Uterus (tissue), 4 donors: ENCODE results near the gene RAD23A. TPM values are rescaled to one million over a fixed set of nuclear protein-coding genes. Genes with fewer than 3 reads are reported as not detected.

ENCODE experiments used
- DNase-seq, 2 donors: peaks; one replicate each; pipeline ENCODE4 v3.0.0-alpha.2; 2019 to 2020
- H3K27ac ChIP-seq, 2 donors: fragments of 200-600 bp; sonication (generic); 1 replicate in 1 of 2; 2 replicates in 1 of 2; pipeline ENCODE4 v1.5.1; 2016 to 2018
- H3K27me3 ChIP-seq, 2 donors: fragments of 200-600 bp; sonication (generic); one replicate each; pipeline ENCODE4 v1.5.1; 2018 to 2019; ENCODE audit warnings: control low read depth in 1 of 2
- H3K36me3 ChIP-seq, 2 donors: fragments of 200-600 bp; sonication (generic); one replicate each; pipeline ENCODE4 v1.5.1; 2019; ENCODE audit warnings: control low read depth in 1 of 2
- H3K4me1 ChIP-seq, 2 donors: fragments of 200-600 bp; sonication (generic); one replicate each; pipeline ENCODE4 v1.5.1; 2018 to 2019; ENCODE audit warnings: control low read depth in 1 of 2
- H3K4me3 ChIP-seq, 2 donors: fragments of 200-600 bp; sonication (generic); 1 replicate in 1 of 2; 2 replicates in 1 of 2; pipeline ENCODE4 v1.5.1; 2018 to 2019; ENCODE audit warnings: mild to moderate bottlenecking in 1 of 2
- H3K9me3 ChIP-seq, 2 donors: fragments of 200-600 bp; sonication (generic); one replicate each; pipeline ENCODE4 v1.5.1; 2019; ENCODE audit warnings: control low read depth in 1 of 2
- CTCF ChIP-seq, 4 experiments: fragments of 200-600 bp in 2 of 4; fragments of 450-650 bp in 2 of 4; sonication (generic) in 2 of 4; IDR thresholded peaks; one replicate each; pipeline ENCODE4 v1.5.1; 2016 to 2019; ENCODE audit warnings: antibody characterized with exemption in 4 of 4, mild to moderate bottlenecking in 2 of 4, moderate library complexity in 1 of 4
- POLR2A ChIP-seq, 2 donors: fragments of 450-650 bp; IDR thresholded peaks; one replicate each; pipeline ENCODE4 v1.6.1; 2016; ENCODE audit warnings: antibody characterized with exemption in 2 of 2, mild to moderate bottlenecking in 1 of 2, moderate library complexity in 1 of 2
- intact Hi-C: fragments of 100-400 bp; cut with DNase I; formaldehyde crosslinking; loops from one replicate; pipeline ENCODE4 v1.15.1; 2023; ENCODE audit warnings: low total_unique reads
- total RNA-seq, 4 donors: library from RNA; depleted of rRNA in 3 of 4; stranded (reverse); fragments of >200 nt in 3 of 4; gene quantifications; one replicate each; pipeline versions ENCODE4 v1.1.0 to v1.2.4, GENCODE V29; 2014 to 2023
- donor health status: DM: yes; HTN: yes; CAD: no.

RAD23A gene
- total RNA-seq, 4 donors from 2014 or later, result 13.3 to 105 (median 64.4) TPM

- Histone ChIP-seq H3K4me3 (no peak overlapping the region), H3K27ac (no peak overlapping the region), H3K27me3 (no peaks in the 10 kb centered on the region), H3K9me3 (no peaks in the 10 kb centered on the region), H3K4me1 (no peaks in the 10 kb centered on the region), H3K36me3 (no peaks in the 10 kb centered on the region)
- TF ChIP-seq CTCF (IDR thresholded peaks at IDR 0.05), result no peak
- no peak for TF ChIP-seq POLR2A (IDR thresholded peaks at IDR 0.05)
- intact Hi-C loops, result no loop called here
- DNase-seq, result no peak
Measured at GRCh38 chr19:12922959-12923358, 22.7 kb upstream of the RAD23A start.

GRCh38 chr19:12924621-12925310 lies 20.9 kb upstream of the RAD23A start:
- no peak for DNase-seq
- no peaks in the 10 kb centered on the region for H3K27me3 ChIP-seq
- no peak overlapping the region for H3K4me3 ChIP-seq
- no peaks in the 10 kb centered on the region for H3K9me3 ChIP-seq
- intact Hi-C loops, result no loop called here
- no peak overlapping the region for H3K27ac ChIP-seq
- H3K4me1 ChIP-seq, result no peaks in the 10 kb centered on the region
- no peaks in the 10 kb centered on the region for H3K36me3 ChIP-seq
- TF ChIP-seq CTCF (IDR thresholded peaks at IDR 0.05), result no peak
- TF ChIP-seq POLR2A (IDR thresholded peaks at IDR 0.05), result no peak

GRCh38 chr19:12930002-12930645 lies 15.5 kb upstream of the RAD23A start:
- no peak for TF ChIP-seq POLR2A (IDR thresholded peaks at IDR 0.05)
- TF ChIP-seq CTCF (IDR thresholded peaks at IDR 0.05), result no peak
- intact Hi-C loops, result no loop called here
- Histone ChIP-seq H3K27ac (no peak overlapping the region), H3K36me3 (no peaks in the 10 kb centered on the region), H3K4me1 (peaks cover 0 to 4% of the 10 kb centered on the region in 2 donors), H3K4me3 (no peak overlapping the region), H3K9me3 (no peaks in the 10 kb centered on the region), H3K27me3 (no peaks in the 10 kb centered on the region)
- no peak for DNase-seq

GRCh38 chr19:12932392-12933286 lies 13.0 kb upstream of the RAD23A start:
- DNase-seq, result no peak
- TF ChIP-seq POLR2A (IDR thresholded peaks at IDR 0.05) (no peak), CTCF (IDR thresholded peaks at IDR 0.05) (no peak)

More at GRCh38 chr19:12932392-12933286, 13.0 kb upstream of the RAD23A start:
- Histone ChIP-seq H3K4me1 (peaks cover 0 to 4% of the 10 kb centered on the region in 2 donors), H3K27ac (peak overlapping the region; percentile 79 to 80), H3K27me3 (no peaks in the 10 kb centered on the region), H3K36me3 (no peaks in the 10 kb centered on the region), H3K9me3 (no peaks in the 10 kb centered on the region), H3K4me3 (peak overlapping the region; percentile 89 to 95)
- intact Hi-C loops, result no loop called here
